Stimulated activated CD4-positive, alpha-beta T cell treated with anti-CD3 and anti-CD28 coated beads, Interleukin-2, amount 100 ng/mL, for 48 hours (primary cell): ENCODE measurements around the gene LRTM2.

Source experiments
- DNase-seq, 2 donors: peaks; one replicate each; pipeline ENCODE4 v3.0.0-alpha.2; 2020

Gene LRTM2

DNA sequence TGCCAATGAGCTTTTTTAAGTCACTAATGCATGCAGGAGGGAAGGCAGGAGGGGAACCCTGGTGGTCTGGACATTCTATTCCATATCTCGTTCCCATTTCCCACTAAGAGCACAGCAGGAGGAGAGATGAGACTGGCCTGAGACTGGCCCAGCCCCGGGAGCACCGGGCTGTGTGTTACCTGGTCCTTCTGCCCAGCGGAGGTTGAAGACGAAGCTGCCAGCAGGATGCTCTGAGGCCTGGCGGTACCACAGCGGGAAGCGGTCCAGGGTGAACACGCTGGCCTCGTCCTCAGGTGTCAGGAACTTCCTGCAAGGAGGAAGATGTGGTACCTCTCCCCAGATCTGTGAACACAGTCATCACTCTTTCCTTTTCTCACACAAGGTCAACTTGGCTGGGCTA, 23.9 kb downstream of the LRTM2 start:
- no peak for DNase-seq

DNA sequence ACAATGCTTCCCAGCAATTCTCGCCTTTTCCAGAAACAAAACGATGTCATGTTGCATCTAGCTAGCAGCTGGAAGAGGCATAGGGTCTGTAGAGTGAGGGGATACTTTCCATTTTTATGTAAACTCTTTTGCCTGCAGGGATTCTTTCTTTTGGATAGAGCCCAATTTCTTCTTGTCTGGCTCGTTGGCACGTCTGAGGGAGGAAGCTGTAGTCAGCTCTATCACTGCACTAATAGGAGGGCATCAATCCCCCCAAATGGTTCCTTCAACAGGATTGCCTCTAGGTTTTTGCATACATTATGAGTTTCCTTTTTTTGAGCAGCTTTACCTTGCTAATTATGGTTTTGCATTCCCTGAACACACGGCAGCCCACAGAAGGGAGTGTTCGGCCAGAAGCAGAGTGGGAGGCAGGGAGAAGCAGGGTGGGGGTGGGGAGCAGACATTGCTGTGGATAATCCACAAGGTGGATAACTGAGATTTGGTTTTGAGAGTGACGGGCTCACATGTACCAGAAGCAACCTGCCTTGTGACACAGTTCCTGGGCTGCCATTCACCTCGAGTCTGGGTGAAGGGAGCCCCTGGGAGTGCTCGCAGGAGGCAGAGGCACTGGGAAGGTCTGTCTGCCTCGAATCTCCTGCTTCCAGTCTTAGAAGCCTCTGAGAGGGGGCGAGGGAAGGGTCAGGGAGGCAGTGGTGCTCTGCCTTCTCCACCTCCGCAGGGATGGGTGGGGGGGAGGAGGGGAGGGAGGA, 24.5 kb downstream of the LRTM2 start:
- DNase-seq: no peak

GRCh38 chr12:1845427-1845826, 25.1 kb downstream of the LRTM2 start:
- no peak for DNase-seq

DNA sequence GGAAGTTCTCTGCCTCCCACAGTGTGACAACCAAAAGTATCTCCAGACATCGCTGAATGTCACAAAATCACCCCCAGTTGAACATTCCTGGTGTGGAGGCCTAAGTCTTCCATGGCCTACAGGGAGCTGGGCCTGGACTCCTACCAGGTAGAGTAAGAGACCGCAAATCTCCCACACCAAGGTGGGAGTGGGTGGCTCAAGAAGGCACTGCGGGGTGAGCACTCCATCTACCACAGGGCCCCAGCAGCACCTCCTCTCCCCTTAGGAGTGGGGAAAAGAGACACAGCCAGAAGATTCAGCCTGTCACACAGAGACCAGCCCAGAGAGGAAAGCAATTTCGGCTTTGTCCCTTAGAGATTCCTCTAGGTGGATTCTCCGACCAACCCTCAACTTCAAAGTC, 25.5 kb downstream of the LRTM2 start:
- no peak for DNase-seq

- DNase-seq: no peak
Measured at GRCh38 chr12:1846421-1847405, 26.3 kb downstream of the LRTM2 start.

DNA sequence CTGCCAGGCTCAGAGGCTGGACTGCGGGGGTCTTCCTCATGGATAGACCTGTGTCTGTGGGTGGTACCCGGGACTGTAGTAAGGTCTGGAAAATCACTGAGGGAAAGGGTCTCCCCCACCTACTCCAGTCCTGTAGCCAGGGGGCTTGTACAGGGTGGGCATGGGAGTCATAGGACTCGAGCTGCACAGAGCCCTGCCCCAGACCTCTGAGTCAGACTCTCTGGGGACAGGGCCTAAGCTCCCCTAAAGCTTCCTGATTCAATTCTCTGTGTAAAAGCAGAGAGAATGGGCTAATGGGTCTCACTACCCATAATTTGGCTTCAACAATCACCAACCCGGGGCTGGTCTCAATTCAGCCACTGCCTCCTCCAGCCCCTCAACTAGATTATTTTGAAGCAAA, 27.0 kb downstream of the LRTM2 start:
- DNase-seq: no peak

DNA sequence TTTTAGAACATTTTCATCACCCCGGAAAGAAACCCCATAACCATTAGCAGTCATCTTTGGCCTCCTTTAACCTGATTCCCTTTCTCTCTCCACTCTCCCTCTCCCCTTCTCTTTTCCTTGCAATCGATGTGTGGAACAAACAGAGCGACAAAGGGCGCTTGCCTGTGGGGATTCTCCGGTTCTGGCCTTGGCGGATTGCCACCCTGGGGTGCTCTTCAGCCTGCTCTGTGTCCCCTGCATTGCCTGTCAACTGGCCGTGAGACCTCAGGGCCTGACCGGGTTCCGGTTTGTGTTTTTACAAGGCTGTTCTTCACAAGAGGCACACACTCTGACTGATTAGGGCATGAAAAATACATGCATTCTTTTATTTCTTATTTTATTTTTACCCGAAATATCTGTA, 27.8 kb downstream of the LRTM2 start:
- DNase-seq: no peak

DNA sequence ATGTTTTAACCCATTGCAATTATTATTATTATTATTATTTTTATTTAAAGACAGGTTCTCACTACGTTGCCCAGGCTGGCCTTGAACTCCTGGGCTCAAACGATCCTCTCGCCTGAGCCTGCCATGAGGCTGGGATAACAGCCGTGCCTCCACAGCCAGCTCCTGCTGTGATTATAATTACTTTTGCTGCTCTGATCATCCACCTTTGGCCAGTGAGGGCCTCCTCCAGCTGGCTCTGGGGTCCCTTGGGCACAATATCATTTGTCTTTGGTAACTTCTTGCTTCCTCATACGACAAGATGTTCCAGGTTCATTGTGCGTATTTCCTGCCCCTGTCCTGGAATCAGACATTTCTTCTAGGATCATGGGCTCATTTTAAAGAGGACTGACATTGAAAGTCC, 28.4 kb downstream of the LRTM2 start:
- DNase-seq: no peak

DNA sequence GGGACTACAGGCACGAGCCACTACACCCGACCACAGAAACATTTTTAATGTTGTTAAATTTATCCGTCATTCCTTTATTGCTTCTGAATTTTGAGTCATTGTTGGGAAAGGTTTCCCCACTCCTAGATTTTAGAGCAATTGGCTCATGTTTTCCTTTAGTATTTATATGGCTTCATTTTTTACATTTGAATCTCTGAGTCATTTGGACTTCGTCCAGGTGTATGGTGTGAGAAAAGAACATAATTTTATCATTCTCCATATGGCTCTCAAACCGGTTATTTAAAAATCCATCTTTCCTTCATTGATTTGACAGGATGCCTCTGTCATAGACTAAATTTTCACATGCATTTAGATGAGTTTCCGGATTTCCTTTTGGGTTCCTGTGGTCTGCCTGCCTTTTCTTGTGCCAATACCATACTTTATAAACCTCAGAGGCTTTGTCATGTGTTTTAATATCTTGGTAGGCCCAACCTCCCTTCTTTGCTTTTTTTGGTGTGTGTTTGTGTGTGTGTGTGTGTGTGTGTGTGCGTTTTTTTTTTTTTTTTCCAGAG, 30.9 kb downstream of the LRTM2 start:
- no peak for DNase-seq

DNA sequence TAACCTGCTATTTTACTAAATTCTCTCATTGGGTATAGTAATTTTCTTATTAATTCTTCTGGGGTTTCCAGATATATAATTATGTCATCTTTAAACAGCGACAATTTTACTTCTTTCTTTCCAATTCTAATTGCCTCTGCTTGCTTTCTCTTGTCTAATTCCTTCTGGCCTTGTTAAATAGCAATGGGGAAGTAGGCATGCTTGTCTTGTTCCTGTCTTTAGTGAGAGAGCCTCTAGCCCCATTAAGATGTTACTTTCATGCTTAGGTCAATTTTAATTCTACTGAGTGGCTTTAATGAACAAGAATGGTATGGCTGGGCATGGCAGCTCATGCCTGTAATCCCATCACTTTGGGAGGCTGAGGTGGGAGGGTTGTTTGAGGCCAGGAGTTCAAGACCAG, 31.7 kb downstream of the LRTM2 start:
- no peak for DNase-seq

- DNase-seq: no peak
Measured at GRCh38 chr12:1853716-1854115, 33.4 kb downstream of the LRTM2 start.

GRCh38 chr12:1855241-1855640, 34.9 kb downstream of the LRTM2 start:
- no peak for DNase-seq

DNA sequence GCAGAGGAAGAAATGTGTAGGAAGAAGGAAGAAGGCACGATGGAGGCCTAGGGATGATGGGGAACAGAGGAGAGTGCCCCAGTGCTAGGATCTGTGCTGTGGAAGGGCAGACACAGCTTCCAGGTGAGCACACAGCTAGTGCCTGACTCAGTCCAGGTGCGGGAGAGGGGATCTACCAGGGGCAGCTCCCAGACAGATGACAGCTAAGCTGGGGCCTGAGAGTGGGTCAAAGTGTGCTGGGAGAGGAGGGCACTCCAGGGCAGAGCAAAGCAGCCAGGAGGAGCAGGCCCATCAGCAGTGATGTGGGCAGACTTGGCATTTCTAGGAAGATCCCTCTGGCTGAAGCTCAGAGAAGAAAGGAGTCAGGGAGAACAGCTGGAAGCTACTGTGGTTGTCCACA, 36.7 kb downstream of the LRTM2 start:
- DNase-seq: no peak

GRCh38 chr12:1857821-1858220, 37.5 kb downstream of the LRTM2 start:
- no peak for DNase-seq

- DNase-seq: no peak
Measured at GRCh38 chr12:1858456-1858855, 38.1 kb downstream of the LRTM2 start.

DNA sequence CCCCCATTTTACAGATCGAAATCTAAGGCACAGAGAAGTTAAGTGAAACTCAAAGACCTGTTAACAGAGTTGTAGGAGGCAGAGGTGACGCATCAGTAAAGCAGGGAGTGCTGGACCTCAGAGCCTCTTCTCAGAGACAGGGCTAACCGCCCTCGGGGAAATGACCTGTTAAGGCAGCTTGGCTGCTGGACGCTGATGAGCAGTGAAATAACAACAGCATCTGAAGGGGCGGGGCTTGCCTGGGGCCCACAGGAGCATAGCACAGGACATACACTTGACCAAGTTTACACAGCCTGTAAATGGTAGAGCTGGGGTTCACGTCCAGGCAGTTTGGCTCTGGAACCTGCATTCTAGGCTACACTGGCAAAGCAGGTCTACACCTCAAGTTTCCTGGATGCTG, 39.3 kb downstream of the LRTM2 start:
- DNase-seq: no peak

GRCh38 chr12:1862973-1863372, 42.6 kb downstream of the LRTM2 start:
- DNase-seq: no peak

GRCh38 chr12:1863823-1864222, 43.5 kb downstream of the LRTM2 start:
- no peak for DNase-seq

DNA sequence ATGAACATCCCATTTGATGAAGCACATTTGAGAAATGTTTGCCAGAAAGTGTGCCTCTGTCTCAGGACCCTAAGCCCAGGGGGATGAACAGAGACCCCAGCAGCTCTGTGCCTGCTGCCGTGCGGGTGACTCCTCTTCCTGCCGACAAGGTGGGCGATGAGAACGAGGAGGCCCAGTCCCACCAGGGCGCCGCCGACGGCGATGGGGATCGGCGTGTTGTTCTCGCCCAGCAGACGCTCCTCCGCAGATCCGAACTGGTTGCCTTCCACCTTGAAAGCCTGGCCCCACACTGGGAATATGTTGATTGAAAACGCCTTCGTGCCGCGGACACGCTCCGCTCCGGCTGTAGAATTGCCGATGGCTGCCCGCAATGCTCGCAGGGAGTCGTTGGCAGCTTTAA, 44.1 kb downstream of the LRTM2 start:
- no peak for DNase-seq

GRCh38 chr12:1864867-1865266, 44.5 kb downstream of the LRTM2 start:
- no peak for DNase-seq

DNA sequence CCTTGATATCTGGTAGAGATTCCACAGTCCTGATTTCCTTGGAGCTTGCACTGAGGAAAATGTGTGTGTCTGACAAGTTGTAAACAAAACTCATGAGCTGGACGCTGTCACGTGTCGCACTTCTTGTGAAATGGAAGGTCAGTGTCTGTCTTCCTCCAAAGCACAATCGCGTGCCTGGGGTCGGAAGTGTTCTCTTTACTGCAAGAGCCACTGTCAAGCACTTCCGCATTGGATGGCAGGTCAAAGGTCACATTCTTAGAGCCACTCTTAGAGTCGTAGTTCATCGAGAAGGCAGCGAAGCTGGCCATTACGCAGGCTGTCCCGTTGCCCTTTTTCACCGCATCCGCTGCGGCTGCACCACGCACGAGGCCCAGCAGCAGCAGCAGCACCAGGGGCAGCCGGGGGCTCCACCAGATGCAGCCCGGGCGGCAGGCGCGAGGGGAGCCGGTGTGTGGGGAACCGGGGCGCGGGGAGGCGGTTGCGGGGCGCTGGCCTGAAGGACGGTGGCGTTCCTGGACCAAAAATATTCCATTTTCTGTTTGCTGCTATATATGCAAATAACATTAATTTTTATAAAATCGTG, 45.0 kb downstream of the LRTM2 start:
- no peak for DNase-seq

DNA sequence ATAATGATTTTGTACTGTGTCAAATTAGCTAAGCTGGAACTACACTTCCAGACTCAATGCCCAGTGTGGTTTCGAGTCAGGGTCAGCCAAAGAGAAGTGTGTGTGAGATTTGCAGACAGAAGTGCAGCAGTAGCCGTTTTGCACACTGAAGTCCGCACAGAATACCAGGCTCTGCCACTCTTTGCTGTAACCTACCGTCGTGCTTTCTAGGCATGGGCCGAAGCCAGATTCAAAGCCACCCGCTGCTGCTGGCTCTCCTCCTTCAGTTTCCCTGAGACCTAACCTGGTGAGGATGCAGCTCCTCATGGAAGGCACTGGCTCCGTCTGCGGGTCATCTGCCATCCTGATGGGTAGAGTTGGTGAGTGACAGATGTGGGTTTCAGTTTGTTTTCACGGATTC, 48.8 kb downstream of the LRTM2 start:
- DNase-seq: no peak

DNA sequence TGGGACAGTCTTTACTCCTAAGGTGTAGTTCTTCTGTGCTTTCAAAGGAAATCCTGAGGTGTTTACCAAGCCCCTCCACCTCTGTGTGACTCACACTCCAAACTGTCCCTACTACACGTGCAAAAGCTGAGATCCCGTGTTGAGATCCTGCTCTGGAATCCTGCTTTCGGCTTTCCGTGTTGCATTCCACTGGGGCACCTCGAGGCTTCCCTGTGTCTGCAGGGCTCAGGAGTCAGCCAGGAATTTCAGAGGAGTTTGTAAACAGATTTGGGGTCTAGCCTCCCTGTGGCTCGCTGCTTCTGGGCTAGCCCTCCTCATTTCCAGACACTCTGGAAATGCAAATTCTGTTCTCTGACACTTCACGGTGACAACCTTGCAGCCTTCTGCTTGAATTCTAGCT, 49.7 kb downstream of the LRTM2 start:
- DNase-seq: no peak
